Osteocyte (in vitro differentiated cells): ENCODE measurements around the gene GFI1B. TPM values are rescaled to one million over a fixed set of nuclear protein-coding genes. Genes with fewer than 3 reads are reported as not detected.

Source experiments
- DNase-seq: peaks from one replicate; pipeline ENCODE4 v3.0.0; 2021; ENCODE audit warnings: mixed read lengths; ENCODE audit not compliant: unreplicated experiment; ENCODE audit errors: extremely low spot score
- H3K27ac Mint-ChIP-seq: one replicate; pipeline ENCODE4 v1.8.0; 2021; ENCODE audit warnings: mild to moderate bottlenecking, mixed read lengths; ENCODE audit not compliant: unreplicated experiment
- H3K27me3 Mint-ChIP-seq: one replicate; pipeline ENCODE4 v1.8.0; 2021; ENCODE audit warnings: mixed read lengths; ENCODE audit not compliant: unreplicated experiment
- H3K36me3 Mint-ChIP-seq: one replicate; pipeline ENCODE4 v1.8.0; 2021; ENCODE audit warnings: mixed read lengths; ENCODE audit not compliant: unreplicated experiment
- H3K4me1 Mint-ChIP-seq: one replicate; pipeline ENCODE4 v1.8.0; 2021; ENCODE audit warnings: mixed read lengths; ENCODE audit not compliant: unreplicated experiment
- H3K4me3 Mint-ChIP-seq: one replicate; pipeline ENCODE4 v1.8.0; 2021; ENCODE audit warnings: mild to moderate bottlenecking, moderate library complexity, mixed read lengths; ENCODE audit not compliant: unreplicated experiment
- H3K9me3 Mint-ChIP-seq: one replicate; pipeline ENCODE4 v1.8.0; 2021; ENCODE audit warnings: mixed read lengths; ENCODE audit not compliant: unreplicated experiment
- CTCF ChIP-seq: fragments of 200-600 bp; sonication (generic); IDR thresholded peaks from 2 replicates; pipeline ENCODE4 v1.5.0; 2021; ENCODE audit warnings: antibody characterized with exemption, mild to moderate bottlenecking, moderate library complexity
- total RNA-seq: library from RNA; stranded (reverse); gene quantifications from 2 replicates; pipeline ENCODE4 v1.2.1, GENCODE V29; 2021

GFI1B gene
- total RNA-seq, 1 donor from 2014 or later: not detected

DNA sequence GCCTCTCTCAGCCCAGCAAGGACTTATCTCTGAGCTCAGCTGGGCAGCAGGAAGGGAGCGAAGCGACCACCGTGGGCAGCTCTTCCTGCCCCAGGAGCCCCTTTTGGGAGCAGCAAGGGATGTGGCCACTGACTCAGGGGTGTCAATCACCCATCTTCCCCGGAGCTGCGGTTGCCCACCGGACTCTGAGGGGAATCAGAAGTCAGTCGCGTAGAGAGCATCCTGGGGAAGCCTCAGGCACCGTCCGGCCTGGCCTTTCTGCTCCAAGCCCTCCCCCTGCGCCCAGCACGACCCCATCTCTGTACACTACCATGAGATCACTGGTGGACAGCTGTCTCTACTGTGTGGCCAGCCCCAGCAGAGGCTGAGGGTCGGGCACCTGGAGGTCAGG, 24.6 kb downstream of the GFI1B start:
- no peak overlapping the region for H3K27ac Mint-ChIP-seq
- TF ChIP-seq CTCF: no peak
- no peaks in the 10 kb centered on the region for H3K4me1 Mint-ChIP-seq
- DNase-seq: no peak
- no peaks in the 10 kb centered on the region for H3K9me3 Mint-ChIP-seq
- no peak overlapping the region for H3K4me3 Mint-ChIP-seq
- no peaks in the 10 kb centered on the region for H3K36me3 Mint-ChIP-seq
- H3K27me3 Mint-ChIP-seq: peaks cover 41% of the 10 kb centered on the region

GRCh38 chr9:133003671-133004090, 25.2 kb downstream of the GFI1B start:
- Mint-ChIP-seq H3K27me3 (peaks cover 41% of the 10 kb centered on the region), H3K4me3 (no peak overlapping the region), H3K36me3 (no peaks in the 10 kb centered on the region), H3K9me3 (no peaks in the 10 kb centered on the region), H3K27ac (no peak overlapping the region), H3K4me1 (no peaks in the 10 kb centered on the region)
- no peak for TF ChIP-seq CTCF
- DNase-seq: no peak

DNA sequence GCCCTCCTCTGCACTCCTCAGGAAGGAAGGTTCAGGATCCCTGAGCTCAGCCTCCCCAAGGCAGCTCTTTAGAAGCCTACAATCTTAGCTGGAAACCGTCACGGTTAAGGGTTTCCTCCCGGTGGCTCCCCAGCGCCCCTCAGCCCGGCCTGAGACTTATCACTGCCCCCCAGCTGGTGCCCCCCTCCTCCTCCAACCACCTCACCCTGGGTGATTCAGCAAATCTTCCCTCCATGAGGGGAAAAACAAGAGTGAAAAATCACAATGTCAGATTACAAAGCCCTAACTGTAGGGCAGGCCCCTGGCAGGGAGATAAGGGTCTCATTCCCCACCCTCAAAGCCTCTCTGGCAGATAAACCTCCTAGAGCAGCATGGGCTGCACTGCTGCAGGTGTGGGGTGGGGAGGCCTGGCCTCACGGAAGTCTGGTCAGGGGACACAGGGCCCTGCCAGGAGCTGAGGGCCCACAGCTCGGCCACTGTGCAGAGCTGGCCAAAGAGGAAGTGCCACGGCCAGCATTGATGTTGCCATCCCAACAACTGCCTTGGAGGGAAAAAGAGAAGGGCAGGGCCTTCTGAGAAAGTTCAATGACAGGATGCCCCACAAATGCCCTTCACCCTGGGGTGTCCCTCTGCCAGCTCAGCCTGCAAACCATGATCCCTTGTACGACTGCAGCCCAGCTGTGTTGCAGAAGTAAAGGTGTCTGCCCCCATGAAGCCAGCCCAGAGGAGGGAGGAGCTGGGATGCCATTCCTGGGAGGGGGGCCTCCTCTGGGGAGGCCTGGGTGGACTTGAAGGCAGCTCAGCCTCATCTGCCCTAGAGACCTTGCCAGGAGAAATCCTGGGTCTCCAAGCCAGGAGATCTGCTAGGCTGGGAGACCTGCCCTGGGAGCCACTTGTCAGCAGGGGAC, 25.9 kb downstream of the GFI1B start:
- no peaks in the 10 kb centered on the region for H3K9me3 Mint-ChIP-seq
- H3K36me3 Mint-ChIP-seq: no peaks in the 10 kb centered on the region
- H3K27me3 Mint-ChIP-seq: peaks cover 39% of the 10 kb centered on the region
- no peak for TF ChIP-seq CTCF
- no peak for DNase-seq
- H3K4me1 Mint-ChIP-seq: no peaks in the 10 kb centered on the region
- H3K4me3 Mint-ChIP-seq: no peak overlapping the region
- no peak overlapping the region for H3K27ac Mint-ChIP-seq

- Mint-ChIP-seq H3K4me1 (no peaks in the 10 kb centered on the region), H3K9me3 (no peaks in the 10 kb centered on the region), H3K4me3 (no peak overlapping the region), H3K36me3 (no peaks in the 10 kb centered on the region), H3K27me3 (peaks cover 36% of the 10 kb centered on the region), H3K27ac (no peak overlapping the region)
- no peak for DNase-seq
- TF ChIP-seq CTCF: no peak
These were observed 26.7 kb downstream of the GFI1B start for GRCh38 chr9:133004999-133005760.

DNA sequence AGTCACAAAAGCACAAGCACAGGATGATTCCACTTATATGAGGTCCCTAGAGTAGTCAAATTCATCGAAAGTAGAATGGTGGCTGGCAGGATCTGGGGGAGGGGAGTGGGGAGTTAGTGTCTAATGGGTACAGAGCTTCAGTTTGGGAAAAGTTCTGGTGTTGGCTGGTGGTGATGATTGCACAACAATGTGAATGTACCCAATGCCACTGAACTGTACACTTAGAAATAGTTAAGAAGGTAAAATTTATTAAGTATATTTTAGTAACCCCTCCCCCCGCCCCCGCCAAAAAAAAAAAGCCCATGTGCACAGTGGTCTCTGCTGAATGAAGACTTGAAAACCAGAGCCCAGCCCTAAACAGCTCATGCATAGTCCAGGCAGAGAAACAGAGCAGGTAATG, 27.5 kb downstream of the GFI1B start:
- Mint-ChIP-seq H3K27ac (no peak overlapping the region), H3K4me3 (no peak overlapping the region), H3K36me3 (no peaks in the 10 kb centered on the region), H3K9me3 (no peaks in the 10 kb centered on the region), H3K4me1 (no peaks in the 10 kb centered on the region), H3K27me3 (peaks cover 30% of the 10 kb centered on the region)
- no peak for TF ChIP-seq CTCF
- no peak for DNase-seq
